ENCODE measurements around the gene ADAM17.

DNA sequence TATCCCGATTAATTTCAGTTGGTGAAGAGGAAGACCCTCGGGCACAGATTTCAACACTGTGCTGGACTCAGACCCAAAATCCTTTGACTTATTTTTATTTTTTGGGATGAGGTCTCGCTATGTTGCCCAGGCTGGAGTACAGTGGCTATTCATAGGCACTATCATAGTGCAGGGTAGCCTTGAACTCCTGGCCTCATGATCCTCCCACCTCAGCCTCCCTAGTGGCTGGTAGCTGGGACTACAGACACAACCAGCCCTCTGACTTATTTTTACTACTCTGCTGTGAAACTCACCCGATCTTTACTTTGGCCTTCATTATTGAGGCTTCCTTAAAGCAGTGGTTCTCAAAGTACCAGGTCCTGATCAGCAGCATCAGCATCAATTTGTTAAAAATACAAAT is 18.2 kb upstream of the ADAM17 start:
- TF ChIP-seq, protein P1, sequence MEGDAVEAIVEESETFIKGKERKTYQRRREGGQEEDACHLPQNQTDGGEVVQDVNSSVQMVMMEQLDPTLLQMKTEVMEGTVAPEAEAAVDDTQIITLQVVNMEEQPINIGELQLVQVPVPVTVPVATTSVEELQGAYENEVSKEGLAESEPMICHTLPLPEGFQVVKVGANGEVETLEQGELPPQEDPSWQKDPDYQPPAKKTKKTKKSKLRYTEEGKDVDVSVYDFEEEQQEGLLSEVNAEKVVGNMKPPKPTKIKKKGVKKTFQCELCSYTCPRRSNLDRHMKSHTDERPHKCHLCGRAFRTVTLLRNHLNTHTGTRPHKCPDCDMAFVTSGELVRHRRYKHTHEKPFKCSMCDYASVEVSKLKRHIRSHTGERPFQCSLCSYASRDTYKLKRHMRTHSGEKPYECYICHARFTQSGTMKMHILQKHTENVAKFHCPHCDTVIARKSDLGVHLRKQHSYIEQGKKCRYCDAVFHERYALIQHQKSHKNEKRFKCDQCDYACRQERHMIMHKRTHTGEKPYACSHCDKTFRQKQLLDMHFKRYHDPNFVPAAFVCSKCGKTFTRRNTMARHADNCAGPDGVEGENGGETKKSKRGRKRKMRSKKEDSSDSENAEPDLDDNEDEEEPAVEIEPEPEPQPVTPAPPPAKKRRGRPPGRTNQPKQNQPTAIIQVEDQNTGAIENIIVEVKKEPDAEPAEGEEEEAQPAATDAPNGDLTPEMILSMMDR (conservative IDR thresholded peaks at IDR 0.05; ENCODE audit: low read length) = peak; percentile 47; the same call in 1 of the 2 replicates
- TF ChIP-seq EZH2phosphoT487 (IDR thresholded peaks at IDR 0.05; ENCODE audit: borderline replicate concordance, low read depth, low read length) = no peak

All from OCI-LY7 (cell line).